CD4-positive, alpha-beta memory T cell (primary cell): ENCODE data around the gene NEGR1. TPM values are rescaled to one million over a fixed set of nuclear protein-coding genes. Genes with fewer than 3 reads are reported as not detected.

Experiments used
- CTCF ChIA-PET: fragments of 350-600 bp; sonication (Branson Sonifier 250); formaldehyde crosslinking; loops from one replicate; lab custom pipeline; 2021; ENCODE audit warnings: inconsistent platforms; ENCODE audit not compliant: partially characterized antibody; lab: Charles Lee
- POLR2A ChIA-PET: fragments of 350-600 bp; sonication (Branson Sonifier 250); formaldehyde crosslinking; loops from one replicate; lab custom pipeline; 2021; ENCODE audit not compliant: partially characterized antibody; lab: Charles Lee
- DNase-seq, 5 donors: peaks; one replicate each; pipeline versions ENCODE4 v3.0.0 to v3.0.0-alpha.2; 2020 to 2022; ENCODE audit warnings: mixed read lengths in 1 of 5
- H3K27ac ChIP-seq: one replicate; pipeline ENCODE4 v1.7.0; 2013; ENCODE audit warnings: low read depth, low read length
- H3K27me3 ChIP-seq: 2 replicates; pipeline ENCODE4 v1.7.0; 2013; ENCODE audit warnings: mild to moderate bottlenecking, low read length, moderate library complexity; ENCODE audit not compliant: insufficient read depth
- H3K36me3 ChIP-seq: 2 replicates; pipeline ENCODE4 v1.7.0; 2013; ENCODE audit warnings: mild to moderate bottlenecking, low read length, moderate library complexity; ENCODE audit not compliant: insufficient read depth
- H3K4me1 ChIP-seq: 2 replicates; pipeline ENCODE4 v1.7.0; 2013; ENCODE audit warnings: mild to moderate bottlenecking, low read length, moderate library complexity; ENCODE audit not compliant: insufficient read depth
- H3K4me3 ChIP-seq, 2 donors: one replicate each; pipeline ENCODE4 v1.7.0; 2013; ENCODE audit warnings: low read length in 2 of 2, mild to moderate bottlenecking in 1 of 2
- H3K9me3 ChIP-seq, 2 donors: one replicate each; pipeline ENCODE4 v1.7.0; 2013; ENCODE audit warnings: low read length in 2 of 2, control low read depth in 1 of 2; ENCODE audit not compliant: control insufficient read depth in 1 of 2
- H3K27ac Mint-ChIP-seq, 7 donors: one replicate each; pipeline ENCODE4 v1.8.0; 2020 to 2021; ENCODE audit warnings: mixed read lengths in 7 of 7, mild to moderate bottlenecking in 6 of 7, inconsistent platforms in 3 of 7, moderate library complexity in 3 of 7
- H3K27me3 Mint-ChIP-seq, 2 donors: one replicate each; pipeline ENCODE4 v1.8.0; 2020 to 2021; ENCODE audit warnings: mixed read lengths in 2 of 2
- H3K36me3 Mint-ChIP-seq, 2 donors: one replicate each; pipeline ENCODE4 v1.8.0; 2020 to 2021; ENCODE audit warnings: mixed read lengths in 2 of 2, inconsistent platforms in 1 of 2, mild to moderate bottlenecking in 1 of 2
- H3K4me1 Mint-ChIP-seq, 4 donors: one replicate each; pipeline ENCODE4 v1.8.0; 2020 to 2021; ENCODE audit warnings: mixed read lengths in 4 of 4, mild to moderate bottlenecking in 1 of 4
- H3K4me3 Mint-ChIP-seq, 8 donors: one replicate each; pipeline ENCODE4 v1.8.0; 2020 to 2021; ENCODE audit warnings: mixed read lengths in 8 of 8, mild to moderate bottlenecking in 7 of 8, moderate library complexity in 6 of 8, inconsistent platforms in 3 of 8
- H3K9me3 Mint-ChIP-seq, 8 donors: one replicate each; pipeline ENCODE4 v1.8.0; 2020 to 2021; ENCODE audit warnings: mixed read lengths in 8 of 8, mild to moderate bottlenecking in 5 of 8, inconsistent platforms in 3 of 8, moderate library complexity in 1 of 8
- intact Hi-C: fragments of 100-400 bp; cut with micrococcal nuclease; formaldehyde crosslinking; loops from one replicate; pipeline ENCODE4 v1.15.1; 2023
- polyA plus RNA-seq, 2 donors: library from polyadenylated mRNA; unstranded; fragments of 300-500 nt; fragmentation: Illumina TruSeq; gene quantifications; one replicate each; pipeline ENCODE4 v1.2.3, GENCODE V29; 2021
- total RNA-seq, 2 experiments: library from RNA; stranded (reverse); gene quantifications; one replicate each; pipeline ENCODE4 v1.2.3, GENCODE V29; 2021

Gene NEGR1
- total and polyA plus RNA-seq, 4 experiments from 2014 or later = not detected

DNA sequence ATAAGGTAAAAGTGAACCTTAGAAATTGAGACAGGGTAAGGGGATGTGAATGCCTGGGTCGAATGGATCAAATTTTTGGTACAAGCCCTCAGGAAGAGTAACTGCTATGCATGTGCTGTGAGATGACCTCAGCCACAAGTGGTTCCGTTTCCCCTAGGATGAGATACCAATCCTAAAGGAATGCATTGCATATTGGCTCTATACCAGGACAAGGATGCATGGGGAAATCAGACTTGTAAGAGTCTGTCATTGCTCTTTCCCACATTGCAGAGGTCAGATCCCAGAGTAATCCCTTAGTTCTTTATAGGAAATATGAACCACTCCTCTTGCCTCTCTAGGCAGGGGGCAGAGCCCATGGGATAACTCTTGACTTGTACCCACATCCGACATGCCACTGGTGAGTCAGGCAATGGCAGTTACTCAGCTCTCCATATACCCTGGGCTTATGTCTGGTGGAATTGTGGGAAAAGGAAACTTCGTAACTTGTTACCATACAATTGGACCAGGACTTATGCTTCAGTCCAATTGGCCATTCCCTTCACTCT is 773.2 kb downstream of the NEGR1 start:
- Mint-ChIP-seq H3K27me3 (no peaks in the 10 kb centered on the region), H3K9me3 (peaks cover 0 to 15% (median 3%) of the 10 kb centered on the region in 8 donors), H3K4me1 (no peaks in the 10 kb centered on the region), H3K27ac (no peak overlapping the region), H3K4me3 (no peak overlapping the region), H3K36me3 (no peaks in the 10 kb centered on the region)
- H3K36me3 ChIP-seq = no peaks in the 10 kb centered on the region
- ChIA-PET POLR2A (no interaction called here), CTCF (no interaction called here)
- no peak overlapping the region for H3K4me3 ChIP-seq
- intact Hi-C loops = no loop called here
- H3K4me1 ChIP-seq = no peaks in the 10 kb centered on the region
- H3K27me3 ChIP-seq = no peaks in the 10 kb centered on the region
- no peak overlapping the region for H3K27ac ChIP-seq
- no peaks in the 10 kb centered on the region for H3K9me3 ChIP-seq
- DNase-seq = no peak

DNA sequence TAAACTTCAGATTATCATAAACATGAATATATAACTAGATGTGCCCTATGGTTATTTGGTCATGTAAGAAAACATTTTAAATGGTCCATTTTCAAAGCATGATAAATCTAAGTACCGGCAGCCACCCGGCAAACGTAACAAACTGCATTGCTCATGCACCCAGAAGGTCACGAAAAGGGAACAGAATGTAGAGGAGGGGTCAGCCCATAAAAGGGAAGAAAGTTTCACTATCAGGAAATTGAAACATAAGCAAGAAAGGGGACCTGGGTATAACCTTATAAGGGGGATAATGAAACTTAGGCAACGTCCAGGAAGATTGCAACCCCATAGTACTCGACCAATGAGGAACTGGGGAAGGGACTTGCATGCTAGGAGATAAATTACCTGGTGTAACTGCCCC is 780.3 kb downstream of the NEGR1 start:
- intact Hi-C loops = no loop called here
- Mint-ChIP-seq H3K27me3 (no peaks in the 10 kb centered on the region), H3K27ac (no peak overlapping the region), H3K9me3 (peaks cover 2 to 32% (median 6%) of the 10 kb centered on the region in 8 donors), H3K4me3 (no peak overlapping the region), H3K36me3 (no peaks in the 10 kb centered on the region), H3K4me1 (no peaks in the 10 kb centered on the region)
- Histone ChIP-seq H3K4me3 (no peak overlapping the region), H3K27ac (no peak overlapping the region), H3K27me3 (no peaks in the 10 kb centered on the region), H3K4me1 (no peaks in the 10 kb centered on the region), H3K9me3 (peaks cover 0 to 4% of the 10 kb centered on the region in 2 donors), H3K36me3 (no peaks in the 10 kb centered on the region)
- POLR2A ChIA-PET = no interaction called here
- CTCF ChIA-PET = no interaction called here
- no peak for DNase-seq

DNA sequence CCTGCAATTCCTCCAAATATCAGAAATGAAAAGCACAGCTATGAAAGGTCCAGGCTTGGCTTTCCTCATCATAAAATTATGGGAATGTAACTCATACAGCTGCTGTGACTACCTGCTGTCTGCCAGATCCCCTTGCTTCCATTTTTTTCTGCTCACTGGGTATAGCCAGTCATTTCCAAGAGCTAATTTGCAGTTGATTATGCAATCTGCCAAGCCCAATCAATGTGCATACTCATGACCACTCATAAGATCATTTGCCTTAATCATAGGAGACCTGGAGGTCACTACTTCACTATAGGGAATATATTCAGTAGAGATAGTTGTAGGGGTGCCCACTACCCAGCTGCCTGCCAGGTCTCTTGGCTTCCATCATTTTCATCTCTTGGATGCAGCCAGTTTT is 783.8 kb downstream of the NEGR1 start:
- Histone ChIP-seq H3K9me3 (peaks cover 0 to 4% of the 10 kb centered on the region in 2 donors), H3K27me3 (no peaks in the 10 kb centered on the region), H3K4me3 (no peak overlapping the region), H3K4me1 (no peaks in the 10 kb centered on the region), H3K27ac (no peak overlapping the region), H3K36me3 (no peaks in the 10 kb centered on the region)
- DNase-seq = no peak
- peaks cover 2 to 14% (median 8%) of the 10 kb centered on the region in 8 donors for H3K9me3 Mint-ChIP-seq
- H3K4me3 Mint-ChIP-seq = no peak overlapping the region
- no peaks in the 10 kb centered on the region for H3K36me3 Mint-ChIP-seq
- no peaks in the 10 kb centered on the region for H3K27me3 Mint-ChIP-seq
- H3K4me1 Mint-ChIP-seq = no peaks in the 10 kb centered on the region
- ChIA-PET POLR2A (no interaction called here), CTCF (no interaction called here)
- intact Hi-C loops = no loop called here
- no peak overlapping the region for H3K27ac Mint-ChIP-seq

DNA sequence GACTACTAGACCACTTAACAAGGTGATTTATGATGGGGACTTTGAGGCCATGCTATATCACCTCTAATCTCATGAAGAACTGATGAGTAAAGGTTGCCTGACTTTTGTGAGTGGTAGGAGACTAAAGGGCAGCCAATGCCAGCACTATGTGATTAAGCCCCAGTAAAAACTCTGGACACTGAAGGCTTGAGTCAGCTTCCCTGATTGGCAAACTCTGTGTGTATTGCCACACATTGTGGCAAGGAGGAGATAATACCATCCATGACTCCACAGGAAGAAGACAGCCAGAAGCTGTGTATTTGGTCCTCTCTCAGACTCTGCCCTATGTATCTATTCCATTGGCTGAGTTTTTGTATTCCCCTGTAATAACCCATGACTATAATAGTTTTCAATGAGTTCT is 788.2 kb downstream of the NEGR1 start:
- CTCF ChIA-PET = no interaction called here

DNA sequence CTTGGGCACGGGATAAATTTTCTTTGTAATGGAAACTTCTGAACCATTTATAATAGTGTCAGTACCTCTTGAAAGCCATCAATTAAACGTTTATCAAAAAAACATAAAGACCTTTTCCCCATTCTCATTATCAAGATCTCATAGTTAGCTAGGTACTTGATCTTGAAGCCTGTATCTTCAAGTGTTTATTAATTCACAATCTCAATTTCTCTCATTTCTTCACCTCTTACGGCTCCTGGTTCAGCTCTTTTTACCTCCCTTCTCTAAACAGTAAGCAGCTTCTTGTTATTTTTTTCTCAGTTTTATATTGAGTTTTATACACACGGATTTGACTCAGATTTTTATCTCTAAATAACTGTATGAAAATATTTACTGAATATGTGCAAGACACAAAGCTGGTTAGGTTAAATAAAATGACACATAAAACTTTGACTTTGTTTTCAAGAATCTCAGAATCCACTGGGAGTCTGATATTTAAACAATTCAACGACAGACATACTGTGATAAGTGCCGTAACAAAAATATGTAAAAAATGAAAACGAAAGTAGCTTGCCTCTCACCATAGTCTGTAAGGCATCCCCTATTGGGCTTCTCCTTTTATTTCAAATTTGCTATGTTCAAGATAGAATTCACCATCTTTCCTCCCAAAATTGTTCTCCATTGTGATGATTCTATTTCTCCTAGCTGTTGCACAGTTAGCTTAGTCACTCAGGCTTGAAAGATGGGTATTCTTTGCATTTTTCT is 789.9 kb downstream of the NEGR1 start:
- POLR2A ChIA-PET = no interaction called here
- Histone ChIP-seq H3K27ac (no peak overlapping the region), H3K4me1 (no peaks in the 10 kb centered on the region), H3K4me3 (no peak overlapping the region), H3K36me3 (no peaks in the 10 kb centered on the region), H3K9me3 (no peaks in the 10 kb centered on the region), H3K27me3 (no peaks in the 10 kb centered on the region)
- intact Hi-C loops = no loop called here
- Mint-ChIP-seq H3K27ac (no peak overlapping the region), H3K4me1 (no peaks in the 10 kb centered on the region), H3K9me3 (peaks cover 0 to 10% (median 3%) of the 10 kb centered on the region in 8 donors), H3K4me3 (no peak overlapping the region), H3K36me3 (no peaks in the 10 kb centered on the region), H3K27me3 (no peaks in the 10 kb centered on the region)
- no peak for DNase-seq
- CTCF ChIA-PET = interaction anchor here (0.7 kb wide), 1 partner anchor 525 kb away, joined by 3 read pairs; no protein-coding TSS in a partner anchor

More for the DNA sequence above, 788.2 kb downstream of the NEGR1 start:
- Mint-ChIP-seq H3K36me3 (no peaks in the 10 kb centered on the region), H3K4me3 (no peak overlapping the region), H3K4me1 (no peaks in the 10 kb centered on the region), H3K27ac (no peak overlapping the region), H3K27me3 (no peaks in the 10 kb centered on the region), H3K9me3 (peaks cover 0 to 10% (median 3%) of the 10 kb centered on the region in 8 donors)
- DNase-seq = no peak
- intact Hi-C loops = no loop called here
- POLR2A ChIA-PET = no interaction called here
- H3K4me3 ChIP-seq = no peak overlapping the region
- H3K9me3 ChIP-seq = no peaks in the 10 kb centered on the region
- no peak overlapping the region for H3K27ac ChIP-seq
- H3K4me1 ChIP-seq = no peaks in the 10 kb centered on the region
- H3K27me3 ChIP-seq = no peaks in the 10 kb centered on the region
- no peaks in the 10 kb centered on the region for H3K36me3 ChIP-seq

DNA sequence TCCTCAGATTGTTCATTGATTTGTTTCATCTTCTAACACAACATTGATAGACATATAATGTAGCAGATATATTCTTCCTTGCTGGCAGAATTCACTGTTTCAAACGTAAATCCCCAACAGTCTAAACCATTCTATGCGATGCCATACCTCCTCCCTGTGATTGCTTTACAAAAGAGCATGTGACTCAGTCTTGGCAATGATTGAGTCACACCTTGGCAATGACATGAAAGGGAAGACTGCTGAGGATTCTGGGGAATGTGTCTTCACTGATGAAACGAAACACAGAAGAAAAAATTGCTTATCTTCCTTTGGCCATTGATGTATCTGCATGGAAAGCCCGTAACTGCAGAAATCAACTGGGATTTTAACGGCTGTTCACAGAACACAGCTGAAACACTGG is 791.9 kb downstream of the NEGR1 start:
- Mint-ChIP-seq H3K27me3 (no peaks in the 10 kb centered on the region), H3K27ac (no peak overlapping the region), H3K36me3 (no peaks in the 10 kb centered on the region), H3K9me3 (peaks cover 1 to 8% (median 3%) of the 10 kb centered on the region in 8 donors), H3K4me3 (no peak overlapping the region), H3K4me1 (no peaks in the 10 kb centered on the region)
- CTCF ChIA-PET = no interaction called here
- H3K27ac ChIP-seq = no peak overlapping the region
- DNase-seq = no peak
- H3K4me3 ChIP-seq = no peak overlapping the region
- no peaks in the 10 kb centered on the region for H3K36me3 ChIP-seq
- intact Hi-C loops = no loop called here
- H3K27me3 ChIP-seq = no peaks in the 10 kb centered on the region
- POLR2A ChIA-PET = no interaction called here
- H3K4me1 ChIP-seq = no peaks in the 10 kb centered on the region
- H3K9me3 ChIP-seq = no peaks in the 10 kb centered on the region

DNA sequence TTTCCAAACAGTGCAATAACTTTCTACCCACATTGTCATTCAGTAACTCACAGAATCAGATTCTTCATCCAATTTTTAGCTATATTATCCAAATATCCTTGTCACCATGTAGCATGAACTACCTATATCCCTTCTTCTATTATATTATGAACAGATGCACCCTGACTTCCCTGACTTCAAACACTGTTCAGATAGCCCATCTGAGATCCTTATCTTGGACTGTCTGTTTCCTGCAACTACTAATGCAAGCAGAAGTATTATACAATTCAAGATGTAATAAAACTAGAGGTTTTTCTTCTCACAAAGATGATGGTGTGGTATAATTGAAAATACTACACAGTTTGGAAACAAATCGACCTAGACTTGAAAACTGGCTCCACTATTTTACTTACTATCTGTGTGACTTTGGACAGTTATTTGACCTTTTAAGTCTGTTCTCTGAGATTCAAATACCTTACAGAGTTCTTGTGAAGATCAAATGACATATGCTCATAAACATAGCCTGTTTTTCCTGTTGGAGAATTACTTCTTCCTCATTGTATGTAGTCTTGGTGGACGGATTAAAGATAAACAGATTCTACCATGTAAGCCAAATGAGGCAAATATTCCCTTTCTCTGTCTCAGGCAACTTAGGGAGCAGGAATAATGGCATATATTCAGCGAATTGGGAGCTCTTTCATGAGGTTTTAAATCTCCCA is 793.6 kb downstream of the NEGR1 start:
- DNase-seq = no peak
- intact Hi-C loops = no loop called here
- no peaks in the 10 kb centered on the region for H3K4me1 ChIP-seq
- Mint-ChIP-seq H3K4me3 (no peak overlapping the region), H3K27me3 (no peaks in the 10 kb centered on the region), H3K36me3 (no peaks in the 10 kb centered on the region), H3K27ac (no peak overlapping the region), H3K4me1 (no peaks in the 10 kb centered on the region), H3K9me3 (peaks cover 0 to 7% (median 2%) of the 10 kb centered on the region in 8 donors)
- ChIA-PET CTCF (no interaction called here), POLR2A (no interaction called here)
- no peaks in the 10 kb centered on the region for H3K36me3 ChIP-seq
- H3K27me3 ChIP-seq = no peaks in the 10 kb centered on the region
- H3K4me3 ChIP-seq = no peak overlapping the region
- H3K27ac ChIP-seq = no peak overlapping the region
- no peaks in the 10 kb centered on the region for H3K9me3 ChIP-seq
